GM21528 (cell line): Measurements from ENCODE around the gene ZHX3.
"Not testable (repeated sequence)": the region's sequence is repeated elsewhere in the genome, so short reads cannot be mapped to it uniquely, and the experiment has no call there.

ENCODE experiments used
- ATAC-seq: cut with Tn5 transposase; IDR thresholded peaks from one replicate; pipeline ENCODE4 v1.9.1; 2021; ENCODE audit warnings: mild to moderate bottlenecking, moderate library complexity; ENCODE audit not compliant: unreplicated experiment, low FRiP score

The ZHX3 gene

DNA sequence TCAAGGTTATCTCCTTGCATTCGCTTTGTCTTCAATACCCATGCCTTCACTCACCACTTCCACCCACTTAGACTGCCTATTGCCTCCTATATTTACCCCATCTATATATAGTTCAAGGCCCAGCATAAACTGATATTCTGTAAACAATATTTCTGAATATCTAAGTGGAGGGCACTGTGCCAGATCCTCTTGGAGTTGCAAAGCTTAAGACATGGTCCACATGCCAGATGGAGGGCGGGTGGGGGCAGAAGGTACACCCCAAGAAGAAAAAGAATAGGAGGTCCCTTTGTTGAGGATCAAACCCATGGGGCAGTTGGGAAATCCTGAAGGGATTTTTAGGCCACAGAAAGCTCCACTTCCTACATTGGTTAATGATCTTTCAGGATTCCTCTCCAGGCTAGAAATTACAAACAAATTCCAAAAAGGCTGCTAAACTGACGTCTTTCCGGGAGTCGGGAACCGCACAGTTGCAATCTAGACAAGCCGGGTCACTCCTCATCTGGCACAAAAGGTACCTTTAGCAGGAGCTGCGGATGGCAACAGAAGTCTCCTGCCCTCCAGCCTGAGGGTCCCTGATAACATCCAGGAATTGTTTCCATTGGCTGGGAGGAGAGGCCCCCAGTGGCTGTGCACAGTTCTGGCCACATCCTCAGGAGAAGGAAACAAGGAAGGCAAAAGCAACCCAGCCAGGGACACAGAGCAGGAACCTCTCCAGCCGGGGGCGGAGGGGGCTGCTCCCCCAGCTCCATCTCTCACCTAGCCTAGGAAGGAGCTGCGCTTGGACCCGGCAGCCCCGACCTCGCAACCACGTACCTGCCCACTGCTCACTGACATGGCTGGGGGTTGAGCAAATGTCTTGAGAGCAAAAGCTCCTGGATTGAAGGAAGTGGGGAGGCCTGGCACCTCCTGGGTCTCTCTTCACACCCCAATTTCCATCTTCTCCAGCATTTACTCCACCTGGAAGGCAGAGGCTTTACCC is 17.2 kb upstream of the ZHX3 start:
- ATAC-seq = no peak

GRCh38 chr20:41334036-41334435 is 16.5 kb upstream of the ZHX3 start:
- no peak for ATAC-seq

- ATAC-seq = no peak
Measured at GRCh38 chr20:41331731-41332130, 14.2 kb upstream of the ZHX3 start.

- no peak for ATAC-seq
Measured at GRCh38 chr20:41330941-41331340, 13.4 kb upstream of the ZHX3 start.

GRCh38 chr20:41330343-41330720 is 12.8 kb upstream of the ZHX3 start:
- ATAC-seq = no peak

DNA sequence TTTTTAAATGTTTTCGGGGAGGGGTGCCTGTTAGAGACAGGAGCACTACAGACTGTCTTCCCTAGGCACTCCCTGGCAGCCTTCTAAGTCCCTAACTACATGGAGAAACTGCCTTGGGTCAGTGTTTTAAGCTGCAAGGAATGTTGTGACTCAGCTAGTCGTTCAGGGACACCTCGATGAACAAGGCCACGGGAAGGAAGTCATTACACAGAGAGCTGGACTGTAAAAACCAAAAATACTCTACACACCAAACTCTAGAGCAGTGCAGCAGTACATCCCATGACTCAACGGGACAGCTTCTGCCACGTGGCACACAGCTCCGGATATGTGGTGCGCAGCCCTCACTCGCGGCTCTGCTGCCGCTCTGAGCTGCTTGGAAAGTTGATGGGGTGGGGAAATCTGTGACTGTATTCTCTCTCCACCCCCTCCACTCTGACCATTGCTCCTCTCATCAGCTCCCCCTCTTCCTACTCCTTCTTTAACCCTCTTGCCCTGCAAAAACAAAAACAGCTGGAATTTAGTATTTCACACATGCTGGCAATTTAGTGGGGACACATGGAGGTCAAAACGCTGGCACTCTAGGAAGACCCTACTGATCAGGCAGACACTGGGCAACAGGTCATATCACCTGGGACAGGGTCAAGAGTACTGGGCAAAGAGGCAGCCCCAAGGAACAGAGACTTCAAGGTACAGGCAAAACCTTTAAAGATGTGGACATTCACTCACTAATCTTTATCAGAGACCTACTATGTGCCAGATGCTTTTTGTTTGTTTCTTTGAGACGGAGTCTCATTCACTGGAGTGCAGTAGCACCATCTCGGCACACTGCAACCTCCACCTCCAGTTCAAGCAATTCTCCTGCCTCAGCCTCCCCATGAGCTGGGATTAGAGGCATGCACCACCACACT is 12.2 kb upstream of the ZHX3 start:
- no peak for ATAC-seq

DNA sequence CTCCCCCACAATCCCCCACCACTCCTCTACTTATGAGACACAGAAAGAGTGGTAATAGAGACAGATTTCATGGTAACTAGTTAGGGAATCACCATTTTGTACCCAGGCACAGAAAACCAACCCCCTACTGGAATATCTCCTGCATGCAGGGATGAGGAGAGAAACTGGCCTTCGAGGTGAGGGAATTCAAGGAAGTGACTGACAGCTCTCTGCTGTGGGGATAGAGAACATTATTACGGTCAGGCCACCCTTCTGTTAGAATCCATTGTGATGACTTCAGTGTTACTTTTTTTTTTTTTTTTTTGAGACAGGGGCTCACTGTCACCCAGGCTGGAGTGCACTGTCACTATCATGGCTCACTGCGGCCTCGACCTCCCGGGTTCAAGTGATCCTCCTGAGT is 9.6 kb upstream of the ZHX3 start:
- ATAC-seq = no peak

DNA sequence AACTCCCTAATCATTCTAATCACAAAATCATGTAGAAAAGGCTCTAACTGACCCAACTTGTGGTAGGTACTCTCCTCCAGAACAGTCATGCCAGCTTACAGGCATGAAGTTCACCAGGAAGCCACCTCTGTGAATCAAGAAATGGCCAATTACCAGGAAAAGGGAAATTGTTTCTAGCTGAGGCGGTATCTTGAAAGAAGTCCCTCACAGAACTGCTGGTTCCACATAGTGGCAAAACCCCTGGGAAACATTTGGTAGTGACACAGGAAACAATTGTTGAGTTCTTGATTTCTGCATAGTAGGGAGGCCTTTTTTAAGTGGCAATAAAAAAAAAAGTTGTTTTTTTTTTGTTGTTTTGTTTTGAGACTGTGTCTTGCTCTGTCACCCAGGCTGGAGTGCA is 3.4 kb upstream of the ZHX3 start:
- no peak for ATAC-seq

- no peak for ATAC-seq
Measured at GRCh38 chr20:41320441-41320840, 2.9 kb upstream of the ZHX3 start.

DNA sequence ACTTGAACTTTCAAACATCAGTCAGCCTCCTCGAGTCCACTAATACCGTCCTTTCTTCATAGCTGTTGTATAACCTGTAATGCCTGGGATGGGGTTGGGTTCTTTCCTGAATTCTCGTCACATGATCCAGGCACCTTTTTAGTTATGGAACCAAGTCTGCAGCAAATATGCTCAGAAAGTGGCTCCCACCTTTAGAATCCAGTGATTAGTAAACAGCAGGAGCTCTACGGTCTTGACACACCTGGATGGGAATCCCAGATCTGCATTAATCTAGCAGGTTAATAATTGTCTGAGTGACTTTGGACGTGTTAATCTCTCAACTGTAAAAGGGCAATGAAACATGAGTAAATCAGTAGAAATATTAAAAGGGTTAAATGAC is 729 bp upstream of the ZHX3 start:
- no peak for ATAC-seq

DNA sequence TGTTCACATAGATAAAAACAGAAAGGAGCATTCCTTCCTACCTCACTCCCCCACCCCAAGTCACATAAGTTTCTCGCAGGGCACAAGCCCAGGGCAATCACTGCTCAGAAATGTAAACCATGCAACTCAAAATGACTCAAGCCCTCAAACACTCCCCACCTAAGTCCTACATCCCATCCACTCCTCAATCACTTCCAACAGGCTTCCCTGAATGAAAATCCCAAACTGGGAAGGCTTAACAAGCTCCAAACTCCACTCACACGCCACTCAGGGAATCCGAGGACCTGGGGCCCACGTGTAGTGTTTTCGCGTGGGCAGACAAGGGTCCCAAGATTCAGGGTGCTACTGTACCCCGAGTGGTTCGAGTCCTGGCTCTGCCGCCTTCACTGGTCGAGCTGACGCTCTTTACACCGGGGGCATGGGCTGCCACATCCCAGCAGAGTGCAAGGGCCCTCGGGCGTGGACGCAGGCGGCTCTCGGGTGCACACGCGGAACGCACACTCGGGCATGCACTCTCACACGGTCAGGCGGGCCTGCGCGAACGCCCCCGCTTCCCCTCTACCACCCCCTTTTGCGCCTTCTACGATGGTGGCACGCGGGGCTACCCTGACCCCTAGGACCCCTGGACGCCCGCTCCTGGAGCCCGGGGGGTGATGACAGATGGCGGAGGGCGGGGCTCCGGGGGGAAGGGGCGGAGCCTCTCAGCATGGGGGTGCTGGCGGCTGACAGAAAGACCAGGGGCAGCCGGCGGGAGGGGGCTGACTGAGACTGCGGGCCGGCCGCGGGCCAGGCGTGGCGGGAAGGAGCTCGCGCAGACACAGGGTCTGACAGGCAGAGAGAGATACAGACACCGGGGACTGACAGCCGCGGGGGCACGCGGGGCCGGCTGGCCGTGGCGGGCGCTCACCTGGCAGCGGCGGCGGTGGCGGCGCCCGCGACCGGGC is 657 bp downstream of the ZHX3 start:
- ATAC-seq = peak; percentile 70

- ATAC-seq = no peak
Measured at GRCh38 chr20:41316051-41316450, 1.5 kb downstream of the ZHX3 start.

- no peak for ATAC-seq
Measured at GRCh38 chr20:41314386-41314785, 3.1 kb downstream of the ZHX3 start.

GRCh38 chr20:41312009-41312408 is 5.5 kb downstream of the ZHX3 start:
- not testable (repeated sequence) for ATAC-seq

GRCh38 chr20:41309817-41310216 is 7.7 kb downstream of the ZHX3 start:
- no peak for ATAC-seq

- no peak for ATAC-seq
Measured at GRCh38 chr20:41308726-41309413, 8.7 kb downstream of the ZHX3 start.

- no peak for ATAC-seq
Measured at GRCh38 chr20:41308290-41308711, 9.2 kb downstream of the ZHX3 start.

GRCh38 chr20:41307021-41307420 is 10.5 kb downstream of the ZHX3 start:
- ATAC-seq = no peak

DNA sequence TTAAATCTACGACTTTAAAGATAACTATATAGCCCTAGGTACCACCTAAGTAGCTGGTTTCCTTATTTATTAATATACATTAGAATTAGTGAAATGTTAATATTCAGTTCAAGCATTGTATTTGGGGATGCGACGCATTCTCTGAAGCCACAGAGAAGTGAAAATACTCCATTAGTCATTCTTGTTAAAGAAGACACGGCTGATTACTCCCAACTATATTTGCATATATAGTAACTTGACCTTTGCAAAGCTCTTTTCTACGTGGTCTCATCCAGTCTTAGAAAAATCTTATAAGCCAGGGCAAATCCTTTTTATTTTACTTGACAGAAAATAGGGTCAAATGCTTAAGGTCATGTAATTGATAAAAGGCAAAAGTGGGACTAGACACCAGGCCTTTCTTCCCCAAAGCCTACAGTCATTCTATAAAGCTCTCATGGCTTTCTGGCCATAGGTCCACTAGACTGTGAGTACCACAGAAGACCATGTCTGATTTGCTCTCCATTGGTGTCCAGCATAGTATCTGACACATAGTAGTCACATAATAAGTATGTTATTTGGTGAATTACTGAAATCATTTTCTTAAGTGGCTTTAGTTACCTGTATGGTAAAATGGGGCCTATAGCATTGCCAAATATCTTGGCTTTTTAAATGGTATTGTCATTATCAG is 11.3 kb downstream of the ZHX3 start:
- peak; percentile 81 for ATAC-seq
